Muscle layer of colon (tissue), 2 donors: ENCODE data around the gene MYO5B.

Source experiments
- H3K27ac ChIP-seq: one replicate; pipeline ENCODE4 v1.7.0; 2013; ENCODE audit warnings: low read depth, mild to moderate bottlenecking, low read length, moderate library complexity
- H3K27me3 ChIP-seq, 2 donors: one replicate each; pipeline ENCODE4 v1.7.0; 2013; ENCODE audit warnings: low read length in 2 of 2, mild to moderate bottlenecking in 2 of 2; ENCODE audit not compliant: insufficient read depth in 2 of 2, control insufficient read depth in 1 of 2
- H3K36me3 ChIP-seq: one replicate; pipeline ENCODE4 v1.7.0; 2013; ENCODE audit warnings: mild to moderate bottlenecking, low read length; ENCODE audit not compliant: insufficient read depth
- H3K4me1 ChIP-seq: one replicate; pipeline ENCODE4 v1.7.0; 2013; ENCODE audit warnings: mild to moderate bottlenecking, low read length; ENCODE audit not compliant: insufficient read depth
- H3K4me3 ChIP-seq, 2 donors: one replicate each; pipeline ENCODE4 v1.7.0; 2013; ENCODE audit warnings: low read length in 2 of 2, low read depth in 1 of 2, mild to moderate bottlenecking in 1 of 2, moderate library complexity in 1 of 2
- H3K9ac ChIP-seq: one replicate; pipeline ENCODE4 v1.7.0; 2013; ENCODE audit warnings: low read length
- H3K9me3 ChIP-seq: one replicate; pipeline ENCODE4 v1.7.0; 2013; ENCODE audit warnings: mild to moderate bottlenecking, low read length
- donor health status: abdominal sarcoma.
- donor health status: Adenocarcinoma of cecum.

Gene MYO5B

GRCh38 chr18:50002781-50003180 is 192.2 kb downstream of the MYO5B start:
- H3K36me3 ChIP-seq = no peaks in the 10 kb centered on the region
- H3K9me3 ChIP-seq = no peaks in the 10 kb centered on the region
- H3K27me3 ChIP-seq = no peaks in the 10 kb centered on the region
- H3K4me1 ChIP-seq = no peaks in the 10 kb centered on the region
- H3K27ac ChIP-seq = no peak overlapping the region
- H3K9ac ChIP-seq = no peak overlapping the region
- no peak overlapping the region for H3K4me3 ChIP-seq

GRCh38 chr18:50000227-50000626 is 194.7 kb downstream of the MYO5B start:
- Histone ChIP-seq H3K36me3 (no peaks in the 10 kb centered on the region), H3K27ac (no peak overlapping the region), H3K9me3 (no peaks in the 10 kb centered on the region), H3K4me3 (no peak overlapping the region), H3K4me1 (no peaks in the 10 kb centered on the region), H3K27me3 (no peaks in the 10 kb centered on the region), H3K9ac (no peak overlapping the region)

GRCh38 chr18:49999128-49999527 is 195.8 kb downstream of the MYO5B start:
- no peak overlapping the region for H3K27ac ChIP-seq
- no peaks in the 10 kb centered on the region for H3K4me1 ChIP-seq
- no peaks in the 10 kb centered on the region for H3K9me3 ChIP-seq
- no peaks in the 10 kb centered on the region for H3K36me3 ChIP-seq
- H3K27me3 ChIP-seq = no peaks in the 10 kb centered on the region
- no peak overlapping the region for H3K9ac ChIP-seq
- no peak overlapping the region for H3K4me3 ChIP-seq

GRCh38 chr18:49997558-49997957 is 197.4 kb downstream of the MYO5B start:
- H3K27me3 ChIP-seq = no peaks in the 10 kb centered on the region
- no peak overlapping the region for H3K4me3 ChIP-seq
- no peaks in the 10 kb centered on the region for H3K36me3 ChIP-seq

GRCh38 chr18:49994410-49994809 is 200.5 kb downstream of the MYO5B start:
- no peaks in the 10 kb centered on the region for H3K4me1 ChIP-seq
- H3K4me3 ChIP-seq = no peak overlapping the region
- no peaks in the 10 kb centered on the region for H3K36me3 ChIP-seq
- H3K9me3 ChIP-seq = no peaks in the 10 kb centered on the region
- no peaks in the 10 kb centered on the region for H3K27me3 ChIP-seq
- no peak overlapping the region for H3K27ac ChIP-seq
- H3K9ac ChIP-seq = no peak overlapping the region

More at GRCh38 chr18:49997558-49997957, 197.4 kb downstream of the MYO5B start:
- Histone ChIP-seq H3K9ac (no peak overlapping the region), H3K27ac (no peak overlapping the region), H3K9me3 (no peaks in the 10 kb centered on the region), H3K4me1 (no peaks in the 10 kb centered on the region)

- H3K9ac ChIP-seq = no peak overlapping the region
- H3K36me3 ChIP-seq = no peaks in the 10 kb centered on the region
- H3K27me3 ChIP-seq = no peaks in the 10 kb centered on the region
- H3K27ac ChIP-seq = no peak overlapping the region
- no peaks in the 10 kb centered on the region for H3K9me3 ChIP-seq
- H3K4me3 ChIP-seq = no peak overlapping the region
- no peaks in the 10 kb centered on the region for H3K4me1 ChIP-seq
Measured at GRCh38 chr18:49993299-49993698, 201.6 kb downstream of the MYO5B start.

GRCh38 chr18:49988733-49989132 is 206.2 kb downstream of the MYO5B start:
- H3K27ac ChIP-seq = no peak overlapping the region
- H3K4me1 ChIP-seq = no peaks in the 10 kb centered on the region
- no peaks in the 10 kb centered on the region for H3K27me3 ChIP-seq
- H3K4me3 ChIP-seq = no peak overlapping the region
- H3K9ac ChIP-seq = no peak overlapping the region
- H3K36me3 ChIP-seq = no peaks in the 10 kb centered on the region
- no peaks in the 10 kb centered on the region for H3K9me3 ChIP-seq

GRCh38 chr18:49988101-49988500 is 206.8 kb downstream of the MYO5B start:
- H3K9ac ChIP-seq = no peak overlapping the region
- H3K27me3 ChIP-seq = no peaks in the 10 kb centered on the region

GRCh38 chr18:49985236-49985635 is 209.7 kb downstream of the MYO5B start:
- H3K9ac ChIP-seq = no peak overlapping the region
- no peak overlapping the region for H3K27ac ChIP-seq
- H3K36me3 ChIP-seq = no peaks in the 10 kb centered on the region
- H3K4me1 ChIP-seq = no peaks in the 10 kb centered on the region
- no peaks in the 10 kb centered on the region for H3K27me3 ChIP-seq
- no peaks in the 10 kb centered on the region for H3K9me3 ChIP-seq
- no peak overlapping the region for H3K4me3 ChIP-seq

More at GRCh38 chr18:49988101-49988500, 206.8 kb downstream of the MYO5B start:
- no peaks in the 10 kb centered on the region for H3K36me3 ChIP-seq
- H3K4me3 ChIP-seq = no peak overlapping the region
- no peak overlapping the region for H3K27ac ChIP-seq
- H3K9me3 ChIP-seq = no peaks in the 10 kb centered on the region
- no peaks in the 10 kb centered on the region for H3K4me1 ChIP-seq

- H3K27me3 ChIP-seq = no peaks in the 10 kb centered on the region
- no peaks in the 10 kb centered on the region for H3K36me3 ChIP-seq
- no peaks in the 10 kb centered on the region for H3K4me1 ChIP-seq
- no peak overlapping the region for H3K4me3 ChIP-seq
- H3K9ac ChIP-seq = no peak overlapping the region
- H3K27ac ChIP-seq = no peak overlapping the region
- H3K9me3 ChIP-seq = no peaks in the 10 kb centered on the region
Measured at GRCh38 chr18:49980896-49981295, 214.1 kb downstream of the MYO5B start.

GRCh38 chr18:49976795-49977560 is 218.0 kb downstream of the MYO5B start:
- H3K4me3 ChIP-seq = no peak overlapping the region
- H3K4me1 ChIP-seq = no peaks in the 10 kb centered on the region
- no peaks in the 10 kb centered on the region for H3K36me3 ChIP-seq
- H3K27me3 ChIP-seq = no peaks in the 10 kb centered on the region
- H3K9me3 ChIP-seq = no peaks in the 10 kb centered on the region
- H3K9ac ChIP-seq = no peak overlapping the region
- no peak overlapping the region for H3K27ac ChIP-seq

GRCh38 chr18:49976001-49976400 is 218.9 kb downstream of the MYO5B start:
- Histone ChIP-seq H3K4me1 (no peaks in the 10 kb centered on the region), H3K9ac (no peak overlapping the region), H3K9me3 (no peaks in the 10 kb centered on the region), H3K27me3 (no peaks in the 10 kb centered on the region), H3K27ac (no peak overlapping the region), H3K36me3 (no peaks in the 10 kb centered on the region), H3K4me3 (no peak overlapping the region)
